Liver (tissue), 9 donors: ENCODE results near the gene PLEKHO2. TPM values are rescaled to one million over a fixed set of nuclear protein-coding genes. Genes with fewer than 3 reads are reported as not detected.

Experiments used
- DNase-seq: peaks from one replicate; pipeline ENCODE4 v3.0.0-alpha.2; 2017; ENCODE audit warnings: low spot score
- H3K27ac ChIP-seq, 2 donors: one replicate each; pipeline ENCODE4 v1.7.0; 2013; ENCODE audit warnings: inconsistent platforms in 2 of 2, low read length in 2 of 2, control low read depth in 1 of 2, low read depth in 1 of 2, mild to moderate bottlenecking in 1 of 2
- H3K27me3 ChIP-seq, 4 donors: one replicate each; pipeline versions ENCODE4 v1.6.1 to v1.7.0; 2013; ENCODE audit warnings: low read length in 3 of 4, inconsistent platforms in 1 of 4, mild to moderate bottlenecking in 1 of 4, moderate library complexity in 1 of 4; ENCODE audit not compliant: control insufficient read depth in 4 of 4, insufficient read depth in 4 of 4
- H3K36me3 ChIP-seq, 4 donors: one replicate each; pipeline versions ENCODE4 v1.6.1 to v1.7.0; 2013; ENCODE audit warnings: low read length in 3 of 4, mild to moderate bottlenecking in 3 of 4, low read depth in 1 of 4, moderate library complexity in 1 of 4; ENCODE audit not compliant: control insufficient read depth in 4 of 4, insufficient read depth in 3 of 4
- H3K4me1 ChIP-seq, 4 donors: one replicate each; pipeline versions ENCODE4 v1.6.1 to v1.7.0; 2013; ENCODE audit warnings: low read length in 3 of 4, mild to moderate bottlenecking in 3 of 4, moderate library complexity in 1 of 4; ENCODE audit not compliant: control insufficient read depth in 4 of 4, insufficient read depth in 4 of 4
- H3K4me3 ChIP-seq, 3 donors: one replicate each; pipeline versions ENCODE4 v1.6.1 to v1.7.0; 2013; ENCODE audit warnings: low read length in 3 of 3, control low read depth in 1 of 3, low read depth in 1 of 3, mild to moderate bottlenecking in 1 of 3
- H3K9ac ChIP-seq, 2 donors: one replicate each; pipeline ENCODE4 v1.7.0; 2013; ENCODE audit warnings: low read length in 2 of 2, mild to moderate bottlenecking in 2 of 2, moderate library complexity in 2 of 2, control low read depth in 1 of 2, low read depth in 1 of 2
- H3K9me3 ChIP-seq, 4 donors: one replicate each; pipeline versions ENCODE4 v1.6.1 to v1.7.0; 2013; ENCODE audit warnings: low read length in 3 of 4; ENCODE audit not compliant: control insufficient read depth in 4 of 4
- EGR1 ChIP-seq, 2 donors: IDR thresholded peaks; 2 replicates each; pipeline ENCODE4 v1.6.1; 2016 to 2018; ENCODE audit warnings: antibody characterized with exemption in 2 of 2, low read depth in 2 of 2
- FOXA1 ChIP-seq: IDR thresholded peaks from 2 replicates; pipeline ENCODE4 v1.6.1; 2016; ENCODE audit warnings: antibody characterized with exemption
- FOXA2 ChIP-seq: IDR thresholded peaks from 2 replicates; pipeline ENCODE4 v1.6.1; 2016; ENCODE audit warnings: antibody characterized with exemption
- GABPA ChIP-seq, 2 donors: IDR thresholded peaks in 1 of 2; conservative IDR thresholded peaks in 1 of 2; 2 replicates each; pipeline ENCODE4 v1.6.1; 2016; ENCODE audit warnings: antibody characterized with exemption in 2 of 2, mild to moderate bottlenecking in 1 of 2, moderate library complexity in 1 of 2
- HNF4A ChIP-seq, 2 donors: conservative IDR thresholded peaks; 2 replicates each; pipeline ENCODE4 v1.6.1; 2016; ENCODE audit warnings: antibody characterized with exemption in 2 of 2, mild to moderate bottlenecking in 2 of 2
- HNF4G ChIP-seq: IDR thresholded peaks from 2 replicates; pipeline ENCODE4 v1.6.1; 2016; ENCODE audit warnings: antibody characterized with exemption
- JUND ChIP-seq, 2 donors: IDR thresholded peaks; 2 replicates each; pipeline ENCODE4 v1.6.1; 2016; ENCODE audit warnings: antibody characterized with exemption in 2 of 2
- NR2F2 ChIP-seq: IDR thresholded peaks from 2 replicates; pipeline ENCODE4 v1.6.1; 2016; ENCODE audit warnings: antibody characterized with exemption
- RXRA ChIP-seq, 2 donors: IDR thresholded peaks; 2 replicates each; pipeline ENCODE4 v1.6.1; 2017 to 2018; ENCODE audit warnings: antibody characterized with exemption in 2 of 2, mild to moderate bottlenecking in 1 of 2
- SP1 ChIP-seq: IDR thresholded peaks from 2 replicates; pipeline ENCODE4 v1.6.1; 2018; ENCODE audit warnings: antibody characterized with exemption, mild to moderate bottlenecking
- TAF1 ChIP-seq: conservative IDR thresholded peaks from 2 replicates; pipeline ENCODE4 v1.6.1; 2016; ENCODE audit warnings: antibody characterized with exemption, mild to moderate bottlenecking
- YY1 ChIP-seq: IDR thresholded peaks from 2 replicates; pipeline ENCODE4 v1.6.1; 2016; ENCODE audit warnings: antibody characterized with exemption, mild to moderate bottlenecking
- whole genome bisulfite sequencing: extraction: QIAGEN DNeasy Blood & Tissue Kit; methylation state at CpG from one replicate; pipeline ENCODE4 v1.1.7; 2013; 5-methylcytosine and 5-hydroxymethylcytosine counted together
- polyA plus RNA-seq, 2 donors: library from polyadenylated mRNA; stranded (reverse) in 1 of 2; unstranded in 1 of 2; fragments of 200-250 nt in 1 of 2; fragments of >200 nt in 1 of 2; fragmentation: Nextera tagmentation in 1 of 2; extraction: Ambion mirVana in 1 of 2; gene quantifications; one replicate each; pipeline versions ENCODE4 v1.2.1 to v1.2.3, GENCODE V29; 2013 to 2015
- total RNA-seq, 2 donors: library from RNA; depleted of rRNA; stranded (reverse); fragments of >200 nt; gene quantifications; one replicate each; pipeline ENCODE4 v1.2.3, GENCODE V29; 2014
- TF ChIP-seq, protein P1 (sequence below): IDR thresholded peaks from 2 replicates; pipeline ENCODE4 v1.6.1; 2016; ENCODE audit warnings: antibody characterized with exemption
- TF ChIP-seq, protein P2 (sequence below): IDR thresholded peaks from 2 replicates; pipeline ENCODE4 v1.6.1; 2016; ENCODE audit warnings: antibody characterized with exemption
- TF ChIP-seq, protein P3 (sequence below): IDR thresholded peaks from 2 replicates; pipeline ENCODE4 v1.6.1; 2016; ENCODE audit warnings: antibody characterized with exemption
- donor health status: healthy.
- donor health status: healthy.
- donor health status: healthy.
- donor health status: healthy.
- donor health status: healthy.

Gene PLEKHO2
- total and polyA plus RNA-seq, 4 donors = 2.0 to 11.3 (median 8.5) TPM

DNA sequence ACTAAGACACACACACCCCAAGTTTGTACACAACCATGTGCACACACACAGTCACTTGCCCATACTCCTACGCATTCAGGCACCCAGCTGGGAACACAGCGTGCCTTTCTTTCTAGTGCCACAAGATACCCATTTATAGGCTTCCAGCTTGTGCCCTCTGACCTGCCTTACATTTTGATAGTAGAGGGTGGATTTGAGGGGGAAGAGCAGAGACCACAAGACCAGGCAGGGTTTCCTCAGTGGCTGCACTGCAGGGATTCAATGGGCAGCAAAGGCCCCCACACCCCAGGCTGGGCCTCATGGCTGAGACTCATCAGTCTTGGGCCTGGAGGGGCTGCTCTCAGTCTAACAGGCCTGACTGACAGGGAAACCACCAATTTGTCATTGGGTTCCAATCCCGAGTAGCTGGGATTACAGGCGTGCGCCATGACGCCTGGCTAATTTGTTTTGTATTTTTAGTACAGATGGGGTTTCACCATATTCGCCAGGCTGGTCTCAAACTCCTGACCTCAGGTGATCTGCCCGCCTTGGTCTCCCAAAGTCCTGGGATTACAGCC lies 51.2 kb downstream of the PLEKHO2 start:
- 91% methylated on average over 8 of the region's 8 CpGs for WGBS
- no peaks in the 10 kb centered on the region for H3K9me3 ChIP-seq
- peak overlapping the region; percentile 76 to 88 for H3K27ac ChIP-seq
- H3K36me3 ChIP-seq = no peaks in the 10 kb centered on the region
- no peak for TF ChIP-seq EGR1 (IDR thresholded peaks at IDR 0.05; ENCODE audit: low read depth in 2 of 2)
- peaks cover 0 to 18% (median 7%) of the 10 kb centered on the region in 4 donors for H3K4me1 ChIP-seq
- DNase-seq = no peak
- no peaks in the 10 kb centered on the region for H3K27me3 ChIP-seq
- peak overlapping the region in 1 of 2 donors; percentile 7 for H3K9ac ChIP-seq
- H3K4me3 ChIP-seq = no peak overlapping the region

DNA sequence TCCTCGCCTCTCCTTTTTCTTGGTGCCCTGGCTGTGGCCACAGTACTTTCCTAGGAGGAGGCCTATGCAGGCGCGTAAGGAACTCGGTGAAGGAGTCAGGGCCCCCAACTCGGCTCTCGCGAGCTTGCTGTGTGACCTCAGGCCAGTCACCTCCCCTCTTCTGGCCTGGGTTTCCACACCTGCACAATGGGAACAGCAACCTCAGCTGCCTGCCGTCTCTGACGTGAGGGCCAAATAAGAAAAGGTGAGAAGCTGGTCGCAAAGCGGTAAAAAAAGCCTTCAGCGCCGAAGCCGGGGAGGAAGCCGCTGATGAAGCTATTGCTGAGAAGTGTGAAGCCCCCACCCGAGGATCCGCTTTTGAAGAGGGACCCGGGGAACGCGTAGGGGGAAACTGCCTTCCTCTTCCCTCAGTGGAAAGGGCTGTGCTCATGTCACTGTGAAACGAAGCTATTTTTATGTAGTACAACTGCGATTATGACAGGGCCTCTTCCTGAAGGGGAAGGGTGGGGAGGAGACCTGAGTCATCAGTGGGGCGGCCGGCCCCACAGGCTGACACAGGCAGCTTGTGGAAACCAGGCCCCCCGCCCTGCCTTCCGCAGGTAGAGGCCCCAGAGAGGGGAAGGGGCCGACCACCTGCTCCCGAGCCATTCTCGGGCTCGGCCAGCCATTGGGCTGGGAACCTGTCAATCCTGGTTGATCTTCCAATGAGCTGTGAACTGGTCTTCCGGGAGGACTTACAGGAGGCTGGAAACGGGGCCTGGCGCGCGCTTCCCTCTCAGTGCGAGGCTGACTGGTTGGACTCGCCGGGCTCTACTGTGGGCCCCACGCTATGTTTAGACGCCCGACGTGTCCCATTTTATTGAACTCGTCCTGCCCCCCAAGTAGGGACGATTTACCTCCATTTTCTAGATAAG lies 52.0 kb downstream of the PLEKHO2 start:
- 48% methylated on average over 44 of the region's 44 CpGs for WGBS
- no peak overlapping the region for H3K4me3 ChIP-seq
- H3K9me3 ChIP-seq = no peaks in the 10 kb centered on the region
- H3K9ac ChIP-seq = no peak overlapping the region
- no peaks in the 10 kb centered on the region for H3K27me3 ChIP-seq
- TF ChIP-seq YY1 = peak; percentile 45
- TF ChIP-seq JUND (IDR thresholded peaks at IDR 0.05) = peak; percentile 43 to 54
- no peak for TF ChIP-seq FOXA2
- TF ChIP-seq GABPA (IDR thresholded peaks at IDR 0.05 in 1 of 2, conservative IDR thresholded peaks at IDR 0.05 in 1 of 2) = no peak
- no peak for TF ChIP-seq RXRA (IDR thresholded peaks at IDR 0.05)
- peak; percentile 25 for TF ChIP-seq SP1
- TF ChIP-seq TAF1 = no peak
- TF ChIP-seq, protein P1, sequence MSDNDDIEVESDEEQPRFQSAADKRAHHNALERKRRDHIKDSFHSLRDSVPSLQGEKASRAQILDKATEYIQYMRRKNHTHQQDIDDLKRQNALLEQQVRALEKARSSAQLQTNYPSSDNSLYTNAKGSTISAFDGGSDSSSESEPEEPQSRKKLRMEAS = peak; percentile 62
- H3K27ac ChIP-seq = peak overlapping the region; percentile 76 to 88
- peak; percentile 85 for DNase-seq
- peaks cover 0 to 19% (median 7%) of the 10 kb centered on the region in 4 donors for H3K4me1 ChIP-seq
- H3K36me3 ChIP-seq = no peaks in the 10 kb centered on the region

DNA sequence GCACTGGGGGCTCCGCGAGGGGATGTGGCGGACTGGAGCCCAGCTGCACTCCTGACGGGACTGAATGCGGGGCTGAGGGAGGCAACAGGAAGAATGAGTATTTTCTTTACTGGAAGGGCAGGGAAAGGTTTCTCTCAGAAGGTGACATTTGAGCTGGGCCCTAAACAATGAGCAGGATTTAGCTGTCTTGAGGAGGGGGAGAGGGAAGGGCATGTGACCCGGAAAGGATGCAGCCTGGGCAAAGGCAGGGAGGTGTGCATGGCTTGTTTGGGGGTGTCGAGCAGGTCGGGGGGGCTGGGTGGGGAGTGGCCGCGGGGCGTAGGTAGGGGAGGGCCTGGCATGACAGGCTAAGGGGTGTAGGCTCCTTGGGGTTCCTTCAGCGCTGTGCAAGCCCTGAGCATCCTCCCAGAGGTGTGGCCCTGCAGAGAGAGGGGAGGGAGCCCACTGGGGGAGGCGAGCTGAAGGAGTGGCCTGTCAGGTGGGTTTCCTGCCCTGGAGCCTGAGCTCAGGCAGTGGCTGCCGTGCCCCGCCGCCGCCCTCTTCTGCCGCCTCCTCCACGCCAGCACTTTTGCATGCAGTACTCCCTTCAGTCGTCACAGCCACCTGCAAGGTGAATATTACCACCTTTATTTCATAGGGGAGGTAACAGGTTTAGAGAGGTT lies 52.8 kb downstream of the PLEKHO2 start:
- 56% methylated on average over 20 of the region's 20 CpGs for WGBS
- DNase-seq = no peak
- TF ChIP-seq, protein P2, sequence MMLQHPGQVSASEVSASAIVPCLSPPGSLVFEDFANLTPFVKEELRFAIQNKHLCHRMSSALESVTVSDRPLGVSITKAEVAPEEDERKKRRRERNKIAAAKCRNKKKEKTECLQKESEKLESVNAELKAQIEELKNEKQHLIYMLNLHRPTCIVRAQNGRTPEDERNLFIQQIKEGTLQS = no peak
- TF ChIP-seq NR2F2 (no peak), FOXA2 (no peak), GABPA (IDR thresholded peaks at IDR 0.05 in 1 of 2, conservative IDR thresholded peaks at IDR 0.05 in 1 of 2) (no peak), SP1 (no peak), EGR1 (IDR thresholded peaks at IDR 0.05; ENCODE audit: low read depth in 2 of 2) (no peak), HNF4G (no peak), RXRA (IDR thresholded peaks at IDR 0.05) (no peak), HNF4A (conservative IDR thresholded peaks at IDR 0.05) (no peak), FOXA1 (no peak), YY1 (no peak), JUND (IDR thresholded peaks at IDR 0.05) (no peak)
- TF ChIP-seq, protein P3, sequence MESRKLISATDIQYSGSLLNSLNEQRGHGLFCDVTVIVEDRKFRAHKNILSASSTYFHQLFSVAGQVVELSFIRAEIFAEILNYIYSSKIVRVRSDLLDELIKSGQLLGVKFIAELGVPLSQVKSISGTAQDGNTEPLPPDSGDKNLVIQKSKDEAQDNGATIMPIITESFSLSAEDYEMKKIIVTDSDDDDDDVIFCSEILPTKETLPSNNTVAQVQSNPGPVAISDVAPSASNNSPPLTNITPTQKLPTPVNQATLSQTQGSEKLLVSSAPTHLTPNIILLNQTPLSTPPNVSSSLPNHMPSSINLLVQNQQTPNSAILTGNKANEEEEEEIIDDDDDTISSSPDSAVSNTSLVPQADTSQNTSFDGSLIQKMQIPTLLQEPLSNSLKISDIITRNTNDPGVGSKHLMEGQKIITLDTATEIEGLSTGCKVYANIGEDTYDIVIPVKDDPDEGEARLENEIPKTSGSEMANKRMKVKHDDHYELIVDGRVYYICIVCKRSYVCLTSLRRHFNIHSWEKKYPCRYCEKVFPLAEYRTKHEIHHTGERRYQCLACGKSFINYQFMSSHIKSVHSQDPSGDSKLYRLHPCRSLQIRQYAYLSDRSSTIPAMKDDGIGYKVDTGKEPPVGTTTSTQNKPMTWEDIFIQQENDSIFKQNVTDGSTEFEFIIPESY = no peak
- TF ChIP-seq, protein P1 = no peak

More for the DNA sequence above, 52.8 kb downstream of the PLEKHO2 start:
- Histone ChIP-seq H3K36me3 (no peaks in the 10 kb centered on the region), H3K27ac (peak overlapping the region; percentile 76 to 88), H3K9ac (no peak overlapping the region), H3K9me3 (no peaks in the 10 kb centered on the region), H3K27me3 (no peaks in the 10 kb centered on the region), H3K4me3 (no peak overlapping the region), H3K4me1 (peaks cover 0 to 19% (median 7%) of the 10 kb centered on the region in 4 donors)
